ENCODE measurements around the gene CASK.

CASK gene

GRCh38 chrX:41827886-41828285 lies 95.5 kb downstream of the CASK start:
- DNase-seq (ENCODE audit: low read depth in 2 of 2): no peak

DNA sequence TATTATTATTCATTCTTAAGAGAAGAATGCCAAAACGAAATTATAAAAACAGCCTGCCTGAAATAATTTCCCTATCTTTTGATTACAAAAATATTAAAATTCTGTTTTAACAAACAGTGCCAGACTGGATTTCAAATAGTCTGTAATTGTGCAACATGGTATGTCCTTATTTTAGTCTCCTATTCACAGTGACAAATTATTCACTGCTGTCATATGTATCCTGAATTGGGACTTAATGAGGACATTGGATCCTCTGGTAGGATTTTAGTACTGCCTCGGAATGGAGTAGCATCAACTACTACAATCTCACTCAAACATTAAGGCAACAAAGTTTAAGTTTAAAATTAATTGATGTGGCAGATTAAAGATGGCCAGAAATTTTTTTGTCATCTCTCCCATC lies 97.6 kb downstream of the CASK start:
- no peak for DNase-seq (ENCODE audit: low read depth in 2 of 2)

GRCh38 chrX:41824551-41824950 lies 98.8 kb downstream of the CASK start:
- no peak for DNase-seq (ENCODE audit: low read depth in 2 of 2)

- no peak for DNase-seq (ENCODE audit: low read depth in 2 of 2)
Observed at GRCh38 chrX:41823402-41823801, 100.0 kb downstream of the CASK start.

GRCh38 chrX:41822892-41823291 lies 100.5 kb downstream of the CASK start:
- DNase-seq (ENCODE audit: low read depth in 2 of 2): no peak

DNA sequence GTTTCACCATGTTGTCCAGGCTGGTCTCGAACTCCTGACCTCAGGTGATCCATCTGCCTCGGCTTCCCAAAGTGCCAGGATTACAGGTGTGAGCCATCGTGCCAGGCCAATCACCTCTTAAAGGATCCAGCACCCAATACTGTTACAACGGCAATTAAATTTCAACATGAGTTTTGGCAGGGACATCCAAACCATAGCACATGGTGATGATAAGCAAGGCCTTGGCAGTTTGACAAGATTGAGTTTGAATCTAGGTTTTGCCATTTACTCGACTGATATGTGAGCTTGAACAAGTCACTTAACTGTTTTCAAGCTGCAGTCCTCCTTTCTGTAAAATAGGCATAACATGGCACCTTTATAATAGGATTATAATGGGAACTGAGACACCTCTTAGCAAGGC lies 115.3 kb downstream of the CASK start:
- DNase-seq (ENCODE audit: low read depth in 2 of 2): no peak

DNA sequence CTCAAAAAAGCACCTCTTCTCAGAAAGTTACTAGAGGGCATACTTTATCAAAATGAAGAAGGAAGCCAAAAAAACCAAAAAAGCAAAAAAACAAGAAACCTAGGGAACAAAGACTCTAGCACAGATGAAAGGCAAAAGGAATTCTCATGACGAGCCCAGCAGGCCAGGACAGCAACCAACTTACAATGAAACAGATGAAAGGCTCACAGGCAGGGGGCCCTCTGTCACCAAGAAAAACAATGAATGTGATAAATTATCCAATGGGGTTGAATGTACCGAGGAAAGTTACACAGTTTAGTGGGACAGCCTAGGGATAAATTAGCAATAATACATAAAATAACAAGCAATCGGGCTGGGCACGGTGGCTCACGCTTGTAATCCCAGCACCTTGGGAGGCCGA lies 120.4 kb downstream of the CASK start:
- no peak for DNase-seq (ENCODE audit: low read depth in 2 of 2)

DNA sequence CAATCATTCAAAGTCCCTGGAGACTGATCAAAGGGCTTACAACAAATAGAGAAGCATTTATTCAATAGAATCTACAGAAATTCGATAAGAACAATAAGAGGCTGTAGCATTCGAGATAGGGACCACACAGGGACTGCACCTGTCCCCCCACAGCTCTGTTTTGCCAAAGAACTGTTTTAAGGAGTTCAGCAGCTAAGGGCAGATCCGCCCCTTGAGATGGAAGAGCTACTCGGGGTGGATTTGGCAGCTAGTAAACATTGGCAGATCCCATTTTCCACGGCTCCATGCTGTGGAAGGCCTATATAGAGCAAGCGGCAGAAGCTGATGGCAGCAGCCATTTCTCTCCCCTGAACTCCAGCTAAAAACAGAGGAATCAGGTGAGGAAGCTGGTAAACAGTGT lies 123.7 kb downstream of the CASK start:
- no peak for DNase-seq (ENCODE audit: low read depth in 2 of 2)

DNA sequence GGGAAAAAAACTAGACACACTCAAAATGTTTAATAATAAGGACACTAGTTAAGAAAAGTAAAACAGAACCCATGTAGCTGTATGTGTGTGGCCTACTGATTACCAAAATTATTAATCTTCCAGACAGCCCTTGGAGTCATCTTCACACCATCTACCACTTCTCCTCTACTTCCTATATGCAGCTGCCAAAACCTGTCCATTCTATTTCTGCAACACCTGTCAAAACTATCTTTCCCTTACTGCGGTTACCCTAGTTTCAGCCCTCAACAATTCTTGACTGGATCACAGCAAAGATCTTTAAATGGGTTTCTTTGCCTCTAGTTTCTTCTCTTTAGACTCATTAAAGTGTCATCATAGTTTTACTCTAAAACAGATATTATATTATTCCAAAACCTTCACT lies 126.8 kb downstream of the CASK start:
- no peak for DNase-seq (ENCODE audit: low read depth in 2 of 2)

- DNase-seq (ENCODE audit: low read depth in 2 of 2): no peak
Observed at GRCh38 chrX:41796046-41796445, 127.3 kb downstream of the CASK start.

GRCh38 chrX:41789374-41789773 lies 134.0 kb downstream of the CASK start:
- no peak for DNase-seq (ENCODE audit: low read depth in 2 of 2)

- no peak for DNase-seq (ENCODE audit: low read depth in 2 of 2)
Observed at GRCh38 chrX:41785685-41786084, 137.7 kb downstream of the CASK start.

GRCh38 chrX:41781500-41781899 lies 141.9 kb downstream of the CASK start:
- DNase-seq (ENCODE audit: low read depth in 2 of 2): no peak

- DNase-seq (ENCODE audit: low read depth in 2 of 2): no peak
Observed at GRCh38 chrX:41779941-41780340, 143.4 kb downstream of the CASK start.

DNA sequence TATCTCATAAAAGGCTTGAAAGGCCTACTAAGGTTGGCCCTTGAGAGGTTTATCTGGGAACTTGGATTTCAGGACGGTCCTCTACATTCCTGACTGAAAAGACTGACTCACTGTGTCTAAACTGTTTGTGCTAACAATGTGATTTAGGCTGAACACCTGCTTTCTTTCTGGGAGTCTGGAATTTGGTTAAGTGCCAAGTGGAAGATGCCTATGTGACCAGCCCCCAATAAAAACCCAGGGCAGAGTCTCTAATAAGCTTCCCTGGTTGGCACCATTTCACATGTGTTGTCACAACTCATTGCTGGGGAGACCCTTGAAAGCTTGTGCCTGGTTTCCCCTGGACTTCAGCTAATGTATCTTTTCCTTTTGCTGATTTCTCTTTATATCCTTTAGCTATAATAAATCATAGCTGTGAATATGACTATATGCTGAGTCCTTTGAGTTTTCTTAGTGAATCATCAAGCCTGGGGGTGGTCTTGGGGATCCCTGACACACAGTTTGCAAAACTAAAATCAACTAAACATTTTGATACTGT lies 144.3 kb downstream of the CASK start:
- DNase-seq (ENCODE audit: low read depth in 2 of 2): no peak

DNA sequence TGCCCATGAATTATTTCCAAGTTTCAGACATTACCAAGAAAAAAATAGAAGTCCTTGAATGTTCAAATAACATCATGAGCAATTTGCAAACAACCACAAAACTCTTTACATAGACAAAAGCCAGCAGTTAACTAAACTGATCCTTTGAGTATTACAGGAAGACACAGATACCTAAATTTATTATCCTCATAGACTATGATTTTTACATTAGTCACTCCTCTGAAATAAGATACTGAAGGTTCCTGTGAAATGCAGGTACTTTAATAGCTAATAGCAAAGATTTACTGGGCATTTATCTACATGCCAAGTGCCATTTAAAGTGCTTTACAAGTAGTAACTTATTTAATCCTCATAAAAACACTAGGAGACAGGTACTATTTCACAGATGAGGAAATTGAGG lies 161.7 kb downstream of the CASK start:
- no peak for DNase-seq (ENCODE audit: low read depth in 2 of 2)

- DNase-seq (ENCODE audit: low read depth in 2 of 2): no peak
Observed at GRCh38 chrX:41761169-41761568, 162.2 kb downstream of the CASK start.

- DNase-seq (ENCODE audit: low read depth in 2 of 2): no peak
Observed at GRCh38 chrX:41759817-41760216, 163.5 kb downstream of the CASK start.

- DNase-seq (ENCODE audit: low read depth in 2 of 2): no peak
Observed at GRCh38 chrX:41758401-41758800, 165.0 kb downstream of the CASK start.

DNA sequence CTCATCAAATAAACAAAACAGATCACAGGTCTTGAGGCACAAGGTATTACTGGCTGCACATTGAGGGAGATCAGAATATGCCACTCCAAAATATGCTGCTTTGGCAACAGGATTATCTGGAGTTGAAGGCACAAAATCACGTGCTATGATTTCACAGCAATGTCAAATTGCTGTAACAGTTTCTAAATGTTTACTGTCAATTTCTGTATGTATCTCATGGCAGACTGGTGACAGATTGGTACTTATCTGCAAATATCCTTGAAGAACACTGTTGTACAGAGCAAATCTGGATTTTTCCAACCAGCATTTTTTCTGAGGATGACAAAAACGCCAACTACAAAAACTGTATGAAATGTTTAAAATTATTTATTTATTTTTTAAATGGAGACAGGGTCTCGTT lies 172.6 kb downstream of the CASK start:
- DNase-seq (ENCODE audit: low read depth in 2 of 2): no peak

DNA sequence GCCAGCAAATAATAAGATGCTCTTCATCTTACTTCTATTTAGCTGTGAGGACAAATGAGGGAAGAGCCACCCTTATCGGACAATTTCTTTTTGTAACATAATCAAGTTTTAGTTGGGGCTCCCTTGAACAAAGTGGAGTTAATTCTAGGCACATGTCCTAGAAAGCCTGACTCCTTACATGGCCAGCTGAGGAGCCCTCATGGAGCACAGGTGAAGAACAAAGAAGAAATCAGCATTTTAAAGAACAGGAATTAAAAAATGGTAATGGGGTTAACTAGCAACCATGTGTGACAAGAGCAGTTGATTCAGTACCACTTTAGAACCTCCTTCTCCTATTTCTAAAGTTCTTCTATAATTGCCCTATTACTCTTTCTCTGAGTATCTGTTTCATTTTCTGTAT lies 183.5 kb downstream of the CASK start:
- DNase-seq (ENCODE audit: low read depth in 2 of 2): no peak

- peak; percentile 8 to 10 for DNase-seq (ENCODE audit: low read depth in 2 of 2)
Observed at GRCh38 chrX:41737065-41737464, 186.3 kb downstream of the CASK start.

- no peak for DNase-seq (ENCODE audit: low read depth in 2 of 2)
Observed at GRCh38 chrX:41734530-41734929, 188.8 kb downstream of the CASK start.

DNA sequence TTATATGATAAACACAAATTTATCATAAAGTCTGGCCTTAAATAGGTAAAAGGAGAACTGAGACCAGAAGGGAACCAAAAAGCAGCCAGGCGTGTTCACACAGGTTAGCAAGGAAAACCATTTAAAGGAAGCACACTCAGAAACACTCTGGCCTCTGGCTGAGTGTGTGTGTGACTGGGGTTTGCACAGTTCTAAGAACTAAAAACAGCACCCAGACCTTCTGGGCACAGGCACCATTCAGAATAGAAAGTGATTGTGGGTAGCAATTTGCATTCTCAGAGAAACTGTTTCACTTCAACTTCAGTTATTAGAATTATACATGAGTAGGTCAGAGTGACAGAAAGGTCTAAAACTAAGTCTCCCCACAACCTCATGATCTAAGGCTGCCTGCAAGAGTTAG lies 189.4 kb downstream of the CASK start:
- DNase-seq (ENCODE audit: low read depth in 2 of 2): peak in 1 of 2 donors; percentile 2

DNA sequence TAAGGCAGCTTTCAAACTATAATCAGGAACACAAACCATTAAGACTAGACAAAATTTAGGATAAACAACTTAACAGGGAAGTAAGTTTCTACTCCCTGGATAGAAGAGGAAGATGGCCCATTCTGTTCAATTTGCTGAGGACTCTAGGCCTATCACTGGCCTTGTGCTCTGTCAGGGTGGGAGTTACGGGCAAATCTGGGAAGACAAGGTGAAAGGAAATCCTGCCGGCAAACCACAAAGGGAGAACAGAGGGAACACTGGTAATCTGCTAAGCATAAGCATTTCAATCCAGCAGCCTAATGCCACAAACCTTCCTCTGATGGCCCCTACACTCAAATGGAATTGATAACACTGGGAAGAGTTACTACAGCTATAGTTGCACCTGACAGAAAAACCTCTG lies 191.1 kb downstream of the CASK start:
- no peak for DNase-seq (ENCODE audit: low read depth in 2 of 2)
